GM21515 (cell line): Measurements from ENCODE around the gene CABLES2.

ENCODE experiments used
- ATAC-seq: cut with Tn5 transposase; IDR thresholded peaks from one replicate; pipeline ENCODE4 v1.9.1; 2021; ENCODE audit not compliant: unreplicated experiment

The CABLES2 gene

GRCh38 chr20:62372042-62372993 is 34.8 kb downstream of the CABLES2 start:
- no peak for ATAC-seq

DNA sequence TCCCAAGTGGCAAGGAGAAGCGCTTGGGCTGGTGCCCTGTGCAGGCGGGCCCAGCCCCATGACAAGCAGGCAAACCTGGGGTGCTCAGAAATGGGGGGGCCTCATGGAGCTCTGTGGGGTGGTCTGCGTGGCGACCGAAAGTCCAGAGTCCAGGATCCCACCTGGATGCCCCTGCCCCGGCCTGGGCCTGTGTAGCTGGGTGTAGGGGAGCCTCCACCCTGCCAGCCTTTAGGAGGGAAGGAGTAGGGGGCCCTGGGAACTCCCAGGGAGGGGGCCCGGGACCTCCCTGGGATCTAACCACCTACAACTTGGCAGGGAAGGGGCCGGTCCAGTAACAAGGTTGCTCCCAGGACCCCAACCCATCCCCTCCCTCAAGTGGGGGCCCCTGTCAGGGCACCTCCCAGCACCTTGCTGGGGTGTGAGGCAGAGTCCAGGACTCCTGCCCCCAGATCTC is 35.5 kb downstream of the CABLES2 start:
- no peak for ATAC-seq

- ATAC-seq: no peak
Observed at GRCh38 chr20:62370807-62371587, 36.1 kb downstream of the CABLES2 start.

GRCh38 chr20:62370115-62370806 is 36.8 kb downstream of the CABLES2 start:
- no peak for ATAC-seq

GRCh38 chr20:62369815-62370114 is 37.3 kb downstream of the CABLES2 start:
- no peak for ATAC-seq

DNA sequence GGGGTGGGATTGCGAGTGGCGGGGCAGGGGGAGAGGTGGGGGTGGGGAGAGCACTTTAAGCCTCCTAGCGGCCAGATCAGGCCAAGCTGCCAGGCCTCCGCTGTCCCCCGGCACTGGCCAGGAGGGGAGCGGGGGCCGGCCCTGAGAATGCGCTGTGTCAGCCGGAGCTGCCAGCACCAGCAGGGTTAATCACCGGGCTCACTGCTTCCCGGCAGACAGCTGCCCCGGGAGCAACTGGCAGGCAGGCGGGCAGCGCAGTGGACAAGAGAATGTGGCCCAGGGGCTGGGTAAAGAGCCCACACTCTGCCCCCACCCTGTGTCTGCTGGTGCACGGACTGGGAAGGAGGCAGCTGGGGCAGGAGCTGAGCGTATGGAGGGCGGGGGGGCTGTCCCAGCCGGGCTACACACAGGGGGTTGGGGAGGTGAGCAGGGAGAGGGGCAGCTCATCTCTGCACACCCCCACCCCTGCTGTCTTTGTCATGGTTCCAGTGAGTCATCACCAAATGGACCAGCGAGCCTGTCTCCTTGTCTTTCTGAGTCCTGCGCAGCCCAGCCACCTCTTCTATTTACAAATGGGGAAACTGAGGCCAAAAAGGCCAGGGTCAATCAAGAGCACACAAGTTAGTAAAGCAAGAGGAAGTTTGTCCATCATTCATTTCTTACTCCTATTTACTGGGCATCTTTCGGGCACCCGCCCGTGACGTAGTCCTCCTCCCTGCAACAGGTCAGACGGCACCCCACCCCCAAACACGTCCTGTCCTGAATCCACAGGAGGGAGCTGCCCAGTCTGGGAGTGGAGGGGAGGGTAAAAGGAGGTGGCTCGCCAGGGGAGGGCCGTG is 37.9 kb downstream of the CABLES2 start:
- no peak for ATAC-seq

DNA sequence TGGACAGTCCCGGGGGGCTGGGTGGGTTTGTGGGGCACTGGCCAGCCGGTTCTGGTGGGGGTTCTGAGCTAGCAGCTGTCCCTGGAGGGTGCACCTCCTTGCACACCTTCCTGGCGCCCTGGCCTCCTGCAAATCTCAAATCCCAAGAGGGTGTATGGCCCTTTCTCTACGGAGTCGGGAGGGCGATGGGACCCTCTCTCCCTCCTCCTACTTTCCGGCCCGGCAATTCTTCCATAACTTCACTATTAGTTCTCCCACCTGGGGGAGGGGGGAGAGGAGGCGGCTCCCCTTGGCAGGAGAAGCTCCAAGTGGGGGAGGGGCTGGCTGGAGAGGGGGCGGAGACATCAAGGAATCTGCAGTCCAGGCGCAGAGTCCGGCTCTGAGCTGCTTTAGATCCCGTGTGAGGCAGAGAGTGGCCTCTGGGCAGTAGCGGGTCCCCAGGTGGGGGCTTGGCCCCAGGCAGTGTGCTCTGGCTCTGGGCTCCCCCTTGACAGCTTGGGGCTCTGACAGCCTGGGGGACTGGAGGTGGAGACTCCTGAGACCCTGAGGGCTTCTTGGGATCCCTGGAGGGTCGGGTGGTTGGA is 38.6 kb downstream of the CABLES2 start:
- ATAC-seq: no peak

GRCh38 chr20:62367633-62368391 is 39.3 kb downstream of the CABLES2 start:
- no peak for ATAC-seq

DNA sequence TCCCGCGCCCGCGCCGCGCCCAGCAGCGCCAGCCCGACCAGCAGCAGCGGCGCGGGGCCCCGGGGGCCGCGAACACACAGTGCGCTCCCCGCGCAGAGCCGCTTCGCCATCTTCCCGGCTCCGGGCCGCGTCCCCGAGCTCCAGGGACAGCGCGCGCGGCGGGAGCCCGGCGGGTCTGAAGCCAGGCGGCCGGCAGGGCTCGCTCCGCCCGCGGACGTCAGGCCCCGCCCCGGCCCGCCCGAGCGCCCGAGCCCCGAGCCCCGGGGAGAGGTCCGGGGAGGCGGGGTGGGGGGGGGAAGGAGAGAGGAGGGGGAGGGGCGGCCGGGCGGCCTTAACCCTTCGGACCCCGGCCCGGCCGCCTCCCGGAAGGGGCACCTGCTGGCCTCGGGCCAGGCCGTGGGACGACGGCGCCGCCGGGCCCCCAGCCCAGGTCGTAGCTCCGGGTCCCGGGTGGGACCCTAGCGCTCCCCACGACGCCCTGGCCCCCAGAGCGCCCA is 39.9 kb downstream of the CABLES2 start, which contains the start of gene LAMA5:
Gene LAMA5, minus strand, starts transcription at position 177 of the 497 bp plus-strand sequence. Its CDS starts 67 bp downstream, at position 110.
- ATAC-seq: no peak

- no peak for ATAC-seq
Observed at GRCh38 chr20:62366370-62367135, 40.5 kb downstream of the CABLES2 start.

GRCh38 chr20:62365814-62366369 is 41.2 kb downstream of the CABLES2 start:
- no peak for ATAC-seq

DNA sequence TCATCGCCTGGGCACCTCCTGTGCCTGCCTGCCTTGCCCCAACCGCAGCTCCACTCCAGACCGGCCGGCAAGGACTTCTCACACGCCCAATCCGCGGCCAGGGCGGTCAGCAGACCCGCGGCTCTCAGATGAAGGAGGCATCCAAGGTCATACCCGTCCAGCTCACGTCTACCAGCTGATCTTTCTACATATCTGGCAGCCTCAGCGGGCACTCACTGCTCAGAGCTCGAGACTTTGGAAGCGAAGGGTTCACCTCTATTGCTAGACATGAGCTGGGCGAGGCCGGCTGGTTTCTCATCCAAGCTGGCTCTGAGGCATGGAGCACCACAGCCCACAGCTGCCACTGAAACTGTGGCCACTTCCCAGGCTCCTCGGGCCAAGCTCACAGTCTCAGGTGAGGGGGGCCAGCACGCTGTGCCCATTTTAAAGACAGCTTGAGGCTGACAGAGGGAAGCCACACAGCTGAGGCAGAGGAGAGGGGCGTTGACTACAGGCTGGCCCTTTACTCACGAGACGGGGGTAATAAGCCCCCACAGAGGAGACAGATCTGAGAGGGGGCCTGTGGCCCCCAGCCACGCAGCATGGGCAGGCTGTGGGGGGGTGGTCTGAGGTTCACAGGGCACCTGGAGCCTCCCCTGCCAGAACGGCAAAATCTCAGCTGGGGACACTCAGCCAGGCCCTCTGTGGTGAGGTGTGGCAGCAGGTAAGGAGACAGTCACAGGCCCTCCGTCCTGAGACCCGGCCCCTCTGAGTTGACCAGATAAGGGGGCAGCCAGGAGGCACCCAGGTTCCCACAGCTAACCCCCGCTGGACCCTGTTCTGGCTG is 42.0 kb downstream of the CABLES2 start:
- no peak for ATAC-seq

GRCh38 chr20:62363920-62364851 is 42.9 kb downstream of the CABLES2 start:
- no peak for ATAC-seq

- ATAC-seq: no peak
Observed at GRCh38 chr20:62362991-62363919, 43.8 kb downstream of the CABLES2 start.

DNA sequence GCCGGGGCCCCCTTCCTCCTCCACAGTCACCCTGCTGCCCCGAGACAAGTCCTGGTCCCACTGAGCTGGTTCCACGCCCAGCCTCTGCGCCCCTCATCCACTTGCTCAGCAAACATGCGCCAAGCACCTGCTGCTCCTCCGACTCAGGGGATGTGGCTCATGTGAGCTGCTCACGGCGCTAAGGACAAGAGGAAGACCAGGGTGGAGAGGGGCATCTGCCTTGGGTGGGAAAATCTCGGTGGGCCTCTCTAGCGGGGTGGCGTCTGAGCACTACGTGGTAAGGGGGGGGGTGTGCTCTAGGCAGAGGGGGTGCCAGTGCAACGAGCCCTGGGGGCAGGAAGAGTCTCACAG is 44.5 kb downstream of the CABLES2 start:
- ATAC-seq: no peak
